ENCODE results near the gene RALGAPA2. TPM values are rescaled to one million over a fixed set of nuclear protein-coding genes. Genes with fewer than 3 reads are reported as not detected.

Gene RALGAPA2
- total and polyA plus RNA-seq, 10 donors, result 1.2 to 55.2 (median 29.4) TPM

DNA sequence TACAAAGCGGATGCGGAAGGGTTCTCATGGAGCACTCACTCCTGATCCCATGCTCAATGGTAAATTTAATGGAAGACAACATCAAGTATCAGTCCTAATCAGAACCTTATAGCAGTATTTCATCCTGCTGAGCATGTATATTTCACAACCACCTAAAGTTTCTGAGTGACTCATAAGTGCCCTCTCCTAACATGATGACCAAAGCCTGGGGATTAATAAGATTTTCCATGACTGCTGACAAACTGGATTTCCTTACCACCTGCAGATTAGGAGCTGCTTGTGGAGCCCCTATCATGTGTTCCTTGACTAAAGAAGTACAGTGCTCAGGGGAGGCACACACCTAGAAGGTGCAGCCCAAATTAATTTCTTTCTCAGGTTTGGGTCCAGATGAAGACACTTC lies 231.8 kb downstream of the RALGAPA2 start:
- 84 to 100% (median 98%) methylated on average over 2 of the region's 2 CpGs for WGBS, 5 donors

DNA sequence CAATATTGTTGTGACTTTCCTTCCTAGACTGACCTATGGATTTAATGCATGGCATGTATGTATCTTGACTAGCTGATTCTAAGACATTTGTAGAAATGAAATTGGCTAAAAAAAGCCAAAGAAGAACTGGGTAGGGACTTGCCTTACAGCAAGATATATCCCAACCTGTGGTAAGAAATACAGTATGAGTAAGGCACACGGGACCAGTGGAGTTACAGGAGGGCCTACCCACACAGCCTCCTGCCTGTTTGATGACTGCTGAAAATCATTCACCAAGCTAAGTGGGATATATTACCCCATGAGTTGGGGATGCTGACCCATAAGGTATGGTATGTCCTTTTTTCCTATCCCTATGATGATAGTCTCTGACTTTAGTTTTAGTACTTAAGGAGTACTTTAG lies 232.3 kb downstream of the RALGAPA2 start:
- no peaks in the 10 kb centered on the region for H3K27me3 ChIP-seq (replicated peaks in 1 of 7)
- H3K27ac ChIP-seq, result no peak overlapping the region
- 88 to 96% (median 89%) methylated on average over 1 of the region's 1 CpG for WGBS, 5 donors
- TF ChIP-seq, protein P1, sequence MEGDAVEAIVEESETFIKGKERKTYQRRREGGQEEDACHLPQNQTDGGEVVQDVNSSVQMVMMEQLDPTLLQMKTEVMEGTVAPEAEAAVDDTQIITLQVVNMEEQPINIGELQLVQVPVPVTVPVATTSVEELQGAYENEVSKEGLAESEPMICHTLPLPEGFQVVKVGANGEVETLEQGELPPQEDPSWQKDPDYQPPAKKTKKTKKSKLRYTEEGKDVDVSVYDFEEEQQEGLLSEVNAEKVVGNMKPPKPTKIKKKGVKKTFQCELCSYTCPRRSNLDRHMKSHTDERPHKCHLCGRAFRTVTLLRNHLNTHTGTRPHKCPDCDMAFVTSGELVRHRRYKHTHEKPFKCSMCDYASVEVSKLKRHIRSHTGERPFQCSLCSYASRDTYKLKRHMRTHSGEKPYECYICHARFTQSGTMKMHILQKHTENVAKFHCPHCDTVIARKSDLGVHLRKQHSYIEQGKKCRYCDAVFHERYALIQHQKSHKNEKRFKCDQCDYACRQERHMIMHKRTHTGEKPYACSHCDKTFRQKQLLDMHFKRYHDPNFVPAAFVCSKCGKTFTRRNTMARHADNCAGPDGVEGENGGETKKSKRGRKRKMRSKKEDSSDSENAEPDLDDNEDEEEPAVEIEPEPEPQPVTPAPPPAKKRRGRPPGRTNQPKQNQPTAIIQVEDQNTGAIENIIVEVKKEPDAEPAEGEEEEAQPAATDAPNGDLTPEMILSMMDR (IDR thresholded peaks at IDR 0.05 in 8 of 11, conservative IDR thresholded peaks at IDR 0.05 in 3 of 11), result no peak
- TF ChIP-seq POLR2A (IDR thresholded peaks at IDR 0.05) (no peak), POLR2AphosphoS5 (IDR thresholded peaks at IDR 0.05) (no peak)
- H3K4me1 ChIP-seq, result no peaks in the 10 kb centered on the region
- DNase-seq, result no peak
- no peaks in the 10 kb centered on the region for H3K9me3 ChIP-seq
- intact Hi-C loops (cut with DNase I; ENCODE audit: low total_unique reads), result no loop called here
- no peak overlapping the region for H3K4me3 ChIP-seq
- H3K36me3 ChIP-seq, result peaks cover 0 to 47% (median 3%) of the 10 kb centered on the region in 6 donors

More for the DNA sequence above, 231.8 kb downstream of the RALGAPA2 start:
- no peaks in the 10 kb centered on the region for H3K27me3 ChIP-seq (replicated peaks in 1 of 7)
- no peak overlapping the region for H3K4me3 ChIP-seq
- TF ChIP-seq POLR2A (IDR thresholded peaks at IDR 0.05) (no peak), POLR2AphosphoS5 (IDR thresholded peaks at IDR 0.05) (no peak)
- TF ChIP-seq, protein P1 (IDR thresholded peaks at IDR 0.05 in 8 of 11, conservative IDR thresholded peaks at IDR 0.05 in 3 of 11), result no peak
- peaks cover 0 to 48% (median 3%) of the 10 kb centered on the region in 6 donors for H3K36me3 ChIP-seq
- H3K9me3 ChIP-seq, result no peaks in the 10 kb centered on the region
- no peaks in the 10 kb centered on the region for H3K4me1 ChIP-seq
- no peak for DNase-seq
- H3K27ac ChIP-seq, result no peak overlapping the region
- intact Hi-C loops (cut with DNase I; ENCODE audit: low total_unique reads), result no loop called here

DNA sequence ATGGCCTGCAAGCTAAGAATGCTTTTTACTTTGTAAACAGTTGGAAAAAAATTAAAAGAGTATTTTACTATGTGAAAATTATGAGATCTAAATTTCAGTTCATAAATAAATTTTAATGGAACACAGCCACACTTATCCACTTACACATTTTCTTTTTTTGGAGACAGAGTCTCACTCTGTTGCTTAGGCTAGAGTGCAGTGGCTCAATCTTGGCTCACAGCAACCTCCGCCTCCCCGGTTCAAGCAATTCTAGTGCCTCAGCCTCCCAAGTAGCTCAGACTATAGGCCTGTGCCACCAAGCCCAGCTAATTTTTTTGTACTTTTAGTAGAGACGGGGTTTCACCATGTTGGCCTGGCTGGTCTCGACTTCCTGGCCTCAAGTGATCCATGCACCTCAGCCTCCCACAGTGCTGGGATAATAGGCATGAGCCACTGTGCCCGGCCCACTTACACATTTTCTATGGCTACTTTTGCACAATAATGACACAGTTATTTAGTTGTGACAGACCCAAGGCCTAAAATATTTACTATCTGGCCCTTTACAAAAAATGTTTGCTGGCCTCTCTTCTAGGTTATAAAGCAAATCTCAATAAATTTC lies 234.9 kb downstream of the RALGAPA2 start:
- no peaks in the 10 kb centered on the region for H3K9me3 ChIP-seq
- peaks cover 0 to 41% (median 6%) of the 10 kb centered on the region in 6 donors for H3K36me3 ChIP-seq
- TF ChIP-seq POLR2A (IDR thresholded peaks at IDR 0.05), result no peak
- DNase-seq, result no peak
- no peaks in the 10 kb centered on the region for H3K27me3 ChIP-seq (replicated peaks in 1 of 7)
- no peak overlapping the region for H3K4me3 ChIP-seq
- no peak overlapping the region for H3K27ac ChIP-seq
- intact Hi-C loops (cut with DNase I; ENCODE audit: low total_unique reads), result no loop called here
- 93 to 97% (median 95%) methylated on average over 5 of the region's 5 CpGs for WGBS, 5 donors
- no peaks in the 10 kb centered on the region for H3K4me1 ChIP-seq

DNA sequence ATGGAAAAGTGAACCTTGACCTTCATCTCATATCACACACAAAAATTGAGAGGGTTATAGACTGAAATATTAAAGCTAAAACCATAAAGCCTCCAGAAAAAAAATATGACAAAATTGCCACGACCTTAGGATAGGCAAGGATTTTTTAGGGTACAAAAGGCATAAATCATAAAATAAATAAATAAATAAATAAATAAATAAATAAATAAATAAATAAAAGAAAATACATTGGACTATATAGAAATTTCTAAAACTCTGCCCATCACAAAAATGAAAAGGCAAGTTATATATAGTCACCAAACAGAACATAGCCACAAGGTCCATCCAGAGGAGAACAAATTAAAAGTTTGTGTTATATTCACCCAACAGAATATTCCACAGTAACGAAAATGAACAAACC lies 235.9 kb downstream of the RALGAPA2 start:
- TF ChIP-seq, protein P1 (IDR thresholded peaks at IDR 0.05 in 8 of 11, conservative IDR thresholded peaks at IDR 0.05 in 3 of 11), result no peak
- TF ChIP-seq POLR2AphosphoS5 (IDR thresholded peaks at IDR 0.05) (no peak), POLR2A (IDR thresholded peaks at IDR 0.05) (no peak)
- 86 to 94% (median 91%) methylated on average over 2 of the region's 2 CpGs for WGBS, 5 donors

More for the DNA sequence above, 235.9 kb downstream of the RALGAPA2 start:
- no peaks in the 10 kb centered on the region for H3K27me3 ChIP-seq (replicated peaks in 1 of 7)
- H3K4me1 ChIP-seq, result no peaks in the 10 kb centered on the region
- intact Hi-C loops (cut with DNase I; ENCODE audit: low total_unique reads), result no loop called here
- H3K36me3 ChIP-seq, result peaks cover 0 to 42% (median 10%) of the 10 kb centered on the region in 6 donors
- no peaks in the 10 kb centered on the region for H3K9me3 ChIP-seq
- H3K27ac ChIP-seq, result no peak overlapping the region
- DNase-seq, result no peak
- no peak overlapping the region for H3K4me3 ChIP-seq

All from spleen (tissue), 11 donors.